HG02798 (cell line): ENCODE results near the gene MAPK14.

Experiments
- ATAC-seq: cut with Tn5 transposase; IDR thresholded peaks from one replicate; pipeline ENCODE4 v1.9.1; 2021; ENCODE audit warnings: mild to moderate bottlenecking; ENCODE audit not compliant: unreplicated experiment, poor library complexity

Gene MAPK14

GRCh38 chr6:36160147-36160760 lies 132.6 kb downstream of the MAPK14 start:
- no peak for ATAC-seq
